Epithelial cell of proximal tubule (primary cell): ENCODE measurements around the gene UGT3A1. TPM values are rescaled to one million over a fixed set of nuclear protein-coding genes. Genes with fewer than 3 reads are reported as not detected.

Experiments
- DNase-seq: peaks from one replicate; pipeline ENCODE4 v3.0.0-alpha.2; 2011; ENCODE audit warnings: low read depth
- H3K4me3 ChIP-seq: 2 replicates; pipeline ENCODE4 v1.5.1; 2011; ENCODE audit warnings: low read depth, mild to moderate bottlenecking, low read length
- CTCF ChIP-seq: conservative IDR thresholded peaks from 2 replicates; pipeline ENCODE4 v1.5.1; 2012; ENCODE audit warnings: low read depth, mild to moderate bottlenecking, low read length
- total RNA-seq: library from RNA; depleted of rRNA; stranded (reverse); fragments of >200 nt; gene quantifications from 2 replicates; pipeline ENCODE4 v1.2.3, GENCODE V29; 2015

The UGT3A1 gene
- total RNA-seq, 1 donor from 2014 or later, result 0.12 TPM

GRCh38 chr5:36009698-36010097, 18.5 kb upstream of the UGT3A1 start:
- no peak for TF ChIP-seq CTCF
- DNase-seq, result peak; percentile 13
- H3K4me3 ChIP-seq, result no peak overlapping the region

GRCh38 chr5:36007366-36007765, 16.2 kb upstream of the UGT3A1 start:
- no peak overlapping the region for H3K4me3 ChIP-seq
- TF ChIP-seq CTCF, result no peak
- no peak for DNase-seq

GRCh38 chr5:36006163-36006562, 15.0 kb upstream of the UGT3A1 start:
- DNase-seq, result no peak
- no peak overlapping the region for H3K4me3 ChIP-seq
- no peak for TF ChIP-seq CTCF

GRCh38 chr5:36001032-36001431, 9.8 kb upstream of the UGT3A1 start:
- no peak for TF ChIP-seq CTCF
- no peak for DNase-seq
- no peak overlapping the region for H3K4me3 ChIP-seq

- no peak overlapping the region for H3K4me3 ChIP-seq
- DNase-seq, result no peak
- no peak for TF ChIP-seq CTCF
These were observed 8.4 kb upstream of the UGT3A1 start for GRCh38 chr5:35999547-35999946.

- no peak for TF ChIP-seq CTCF
- no peak overlapping the region for H3K4me3 ChIP-seq
- no peak for DNase-seq
These were observed 4.9 kb upstream of the UGT3A1 start for GRCh38 chr5:35996076-35996475.

GRCh38 chr5:35990520-35990919, 670 bp downstream of the UGT3A1 start:
- peak overlapping the region; percentile 56 for H3K4me3 ChIP-seq
- peak; percentile 4 for DNase-seq
- no peak for TF ChIP-seq CTCF
